ENCODE results near the gene MAP2K1.

Gene MAP2K1

GRCh38 chr15:66472176-66472999, 85.7 kb downstream of the MAP2K1 start:
- Histone ChIP-seq H3K4me2 (ENCODE audit: low read length) (no peak overlapping the region), H3K4me1 (ENCODE audit: control insufficient read depth, low read length) (no peaks in the 10 kb centered on the region), H3K9me3 (ENCODE audit: control insufficient read depth, insufficient read depth, low read length) (no peaks in the 10 kb centered on the region), H3K27me3 (ENCODE audit: control insufficient read depth, low read length) (no peaks in the 10 kb centered on the region), H3K4me3 (ENCODE audit: low read length) (no peak overlapping the region), H3F3A (ENCODE audit: control insufficient read depth, insufficient read depth) (no peaks in the 10 kb centered on the region), H4K20me1 (ENCODE audit: control insufficient read depth, insufficient read depth, low read depth, low read length) (no peaks in the 10 kb centered on the region), H3K36me3 (ENCODE audit: control insufficient read depth, low read length) (peaks cover 17% of the 10 kb centered on the region), H3K27ac (ENCODE audit: low read depth, low read length) (no peak overlapping the region), H3K9me2 (replicated peaks; ENCODE audit: control insufficient read depth, low read length) (no peaks in the 10 kb centered on the region), H3K79me2 (ENCODE audit: control insufficient read depth, low read length) (peaks cover 3% of the 10 kb centered on the region; the same call in 1 of the 2 replicates)
- TF ChIP-seq CTCF (IDR thresholded peaks at IDR 0.05; ENCODE audit: low read depth, low read length, poor library complexity, severe bottlenecking), result no peak
- no peak for TF ChIP-seq EZH2phosphoT487 (IDR thresholded peaks at IDR 0.05; ENCODE audit: borderline replicate concordance, low read length)

GRCh38 chr15:66474135-66474534, 87.4 kb downstream of the MAP2K1 start:
- TF ChIP-seq CTCF (IDR thresholded peaks at IDR 0.05; ENCODE audit: low read depth, low read length, poor library complexity, severe bottlenecking) (no peak), EZH2phosphoT487 (IDR thresholded peaks at IDR 0.05; ENCODE audit: borderline replicate concordance, low read length) (no peak)
- Histone ChIP-seq H3K36me3 (ENCODE audit: control insufficient read depth, low read length) (peaks cover 15% of the 10 kb centered on the region), H3K4me1 (ENCODE audit: control insufficient read depth, low read length) (no peaks in the 10 kb centered on the region), H4K20me1 (ENCODE audit: control insufficient read depth, insufficient read depth, low read depth, low read length) (no peaks in the 10 kb centered on the region), H3K79me2 (ENCODE audit: control insufficient read depth, low read length) (peaks cover 3% of the 10 kb centered on the region; the same call in 1 of the 2 replicates), H3K27ac (ENCODE audit: low read depth, low read length) (no peak overlapping the region), H3K9me2 (replicated peaks; ENCODE audit: control insufficient read depth, low read length) (no peaks in the 10 kb centered on the region), H3K27me3 (ENCODE audit: control insufficient read depth, low read length) (no peaks in the 10 kb centered on the region), H3K4me3 (ENCODE audit: low read length) (no peak overlapping the region), H3F3A (ENCODE audit: control insufficient read depth, insufficient read depth) (no peaks in the 10 kb centered on the region), H3K9me3 (ENCODE audit: control insufficient read depth, insufficient read depth, low read length) (no peaks in the 10 kb centered on the region), H3K4me2 (ENCODE audit: low read length) (no peak overlapping the region)

- Histone ChIP-seq H3K79me2 (ENCODE audit: control insufficient read depth, low read length) (peaks cover 3% of the 10 kb centered on the region; the same call in 1 of the 2 replicates), H3K4me3 (ENCODE audit: low read length) (no peak overlapping the region), H3K4me1 (ENCODE audit: control insufficient read depth, low read length) (no peaks in the 10 kb centered on the region), H3K36me3 (ENCODE audit: control insufficient read depth, low read length) (peaks cover 18% of the 10 kb centered on the region), H3K9me3 (ENCODE audit: control insufficient read depth, insufficient read depth, low read length) (no peaks in the 10 kb centered on the region), H3K4me2 (ENCODE audit: low read length) (no peak overlapping the region), H3K27ac (ENCODE audit: low read depth, low read length) (no peak overlapping the region), H4K20me1 (ENCODE audit: control insufficient read depth, insufficient read depth, low read depth, low read length) (no peaks in the 10 kb centered on the region), H3K9me2 (replicated peaks; ENCODE audit: control insufficient read depth, low read length) (no peaks in the 10 kb centered on the region), H3K27me3 (ENCODE audit: control insufficient read depth, low read length) (no peaks in the 10 kb centered on the region), H3F3A (ENCODE audit: control insufficient read depth, insufficient read depth) (no peaks in the 10 kb centered on the region)
- TF ChIP-seq CTCF (IDR thresholded peaks at IDR 0.05; ENCODE audit: low read depth, low read length, poor library complexity, severe bottlenecking) (no peak), EZH2phosphoT487 (IDR thresholded peaks at IDR 0.05; ENCODE audit: borderline replicate concordance, low read length) (no peak)
Measured at GRCh38 chr15:66474963-66475362, 88.3 kb downstream of the MAP2K1 start.
